Esophagus squamous epithelium (tissue), 5 donors: Measurements from ENCODE around the gene IRF2. TPM values are rescaled to one million over a fixed set of nuclear protein-coding genes. Genes with fewer than 3 reads are reported as not detected.
"Not testable (repeated sequence)": the region's sequence is repeated elsewhere in the genome, so short reads cannot be mapped to it uniquely, and the experiment has no call there.

Experiments used
- DNase-seq: peaks from one replicate; lab custom pipeline; 2025; lab: John Stamatoyannopoulos, UW
- H3K27ac ChIP-seq, 4 donors: fragments of 200-600 bp; sonication (generic); one replicate each; pipeline ENCODE4 v1.5.1; 2016 to 2019; ENCODE audit warnings: mild to moderate bottlenecking in 1 of 4
- H3K27me3 ChIP-seq, 4 donors: fragments of 200-600 bp; sonication (generic); 1 replicate in 3 of 4; 2 replicates in 1 of 4; pipeline versions ENCODE4 v1.5.1 to v1.6.0; 2017 to 2021; ENCODE audit warnings: antibody characterized with exemption in 1 of 4
- H3K36me3 ChIP-seq, 3 donors: fragments of 200-600 bp; sonication (generic); one replicate each; pipeline ENCODE4 v1.5.1; 2016 to 2019
- H3K4me1 ChIP-seq, 3 donors: fragments of 200-600 bp; sonication (generic); one replicate each; pipeline ENCODE4 v1.5.1; 2017 to 2019
- H3K4me3 ChIP-seq, 4 donors: fragments of 200-600 bp; sonication (generic); 1 replicate in 3 of 4; 2 replicates in 1 of 4; pipeline ENCODE4 v1.5.1; 2016 to 2019; ENCODE audit warnings: mild to moderate bottlenecking in 2 of 4, moderate library complexity in 1 of 4
- H3K9me3 ChIP-seq, 3 donors: fragments of 200-600 bp; sonication (generic); one replicate each; pipeline ENCODE4 v1.5.1; 2016 to 2019
- CTCF ChIP-seq, 6 experiments: fragments of 450-650 bp in 4 of 6; fragments of 200-600 bp in 2 of 6; sonication (generic) in 2 of 6; IDR thresholded peaks; one replicate each; pipeline ENCODE4 v1.5.1; 2016 to 2019; ENCODE audit warnings: antibody characterized with exemption in 6 of 6, mild to moderate bottlenecking in 4 of 6, moderate library complexity in 4 of 6
- POLR2A ChIP-seq, 4 donors: fragments of 450-650 bp; IDR thresholded peaks; one replicate each; pipeline ENCODE4 v1.6.1; 2017; ENCODE audit warnings: antibody characterized with exemption in 4 of 4, mild to moderate bottlenecking in 4 of 4, moderate library complexity in 3 of 4
- WGBS, 2 donors: methylation state at CpG; one replicate each; pipeline ENCODE4 v1.1.5; 2018; 5-methylcytosine and 5-hydroxymethylcytosine counted together
- intact Hi-C: fragments of 100-400 bp; cut with DNase I; formaldehyde crosslinking; loops from one replicate; pipeline ENCODE4 v1.15.0; 2022
- total RNA-seq, 4 donors: library from RNA; depleted of rRNA; stranded (reverse); fragments of >200 nt; gene quantifications; one replicate each; pipeline ENCODE4 v1.1.0, GENCODE V29; 2016
- donor health status: DM: yes; HTN: yes; CAD: no.

Gene IRF2
- total RNA-seq, 4 donors from 2014 or later, result 16.6 to 30.2 (median 23.4) TPM

GRCh38 chr4:184376923-184377322 is 97.4 kb downstream of the IRF2 start:
- Histone ChIP-seq H3K9me3 (no peaks in the 10 kb centered on the region), H3K27me3 (no peaks in the 10 kb centered on the region), H3K36me3 (no peaks in the 10 kb centered on the region), H3K27ac (no peak overlapping the region), H3K4me1 (peaks cover under 1 to 16% (median 14%) of the 10 kb centered on the region in 3 donors), H3K4me3 (no peak overlapping the region)
- WGBS, 2 donors, result 91 to 95% methylated on average over 1 of the region's 1 CpG
- no peak for DNase-seq
- TF ChIP-seq POLR2A (IDR thresholded peaks at IDR 0.05) (no peak), CTCF (IDR thresholded peaks at IDR 0.05) (no peak)
- intact Hi-C loops, result no loop called here

- DNase-seq, result no peak
- Histone ChIP-seq H3K4me3 (no peak overlapping the region), H3K4me1 (peaks cover 0 to 16% (median 14%) of the 10 kb centered on the region in 3 donors), H3K36me3 (no peaks in the 10 kb centered on the region), H3K27ac (peak overlapping the region in 3 of 4 donors; percentile 5 to 29 (median 25)), H3K27me3 (no peaks in the 10 kb centered on the region), H3K9me3 (no peaks in the 10 kb centered on the region)
- 29 to 42% methylated on average over 1 of the region's 1 CpG for WGBS, 2 donors
- TF ChIP-seq POLR2A (IDR thresholded peaks at IDR 0.05) (no peak), CTCF (IDR thresholded peaks at IDR 0.05) (no peak)
- intact Hi-C loops, result no loop called here
Observed at GRCh38 chr4:184376126-184376838, 98.1 kb downstream of the IRF2 start.

- H3K9me3 ChIP-seq, H3K27me3 ChIP-seq, H3K36me3 ChIP-seq, intact Hi-C loops, DNase-seq, H3K4me3 ChIP-seq: not testable (repeated sequence)
- WGBS, 2 donors, result 66 to 80% methylated on average over 3 of the region's 3 CpGs
- Histone ChIP-seq H3K4me1 (peaks cover 0 to 16% (median 14%) of the 10 kb centered on the region in 3 donors), H3K27ac (peak overlapping the region in 2 of 4 donors; percentile 25 to 29)
Observed at GRCh38 chr4:184375623-184376022, 98.7 kb downstream of the IRF2 start.

GRCh38 chr4:184375027-184375426 is 99.3 kb downstream of the IRF2 start:
- Histone ChIP-seq H3K9me3 (no peaks in the 10 kb centered on the region), H3K36me3 (no peaks in the 10 kb centered on the region), H3K27ac (no peak overlapping the region), H3K4me1 (peaks cover 0 to 16% (median 14%) of the 10 kb centered on the region in 3 donors), H3K27me3 (no peaks in the 10 kb centered on the region), H3K4me3 (no peak overlapping the region)
- no peak for TF ChIP-seq CTCF (IDR thresholded peaks at IDR 0.05)
- no peak for TF ChIP-seq POLR2A (IDR thresholded peaks at IDR 0.05)
- WGBS, 2 donors, result 29 to 62% methylated on average over 1 of the region's 1 CpG
- DNase-seq, result no peak
- intact Hi-C loops, result no loop called here

GRCh38 chr4:184373886-184374405 is 100.4 kb downstream of the IRF2 start:
- intact Hi-C loops, result no loop called here
- WGBS, 2 donors, result 94 to 97% methylated on average over 2 of the region's 2 CpGs
- no peak for TF ChIP-seq CTCF (IDR thresholded peaks at IDR 0.05)
- H3K27ac ChIP-seq, result no peak overlapping the region
- no peaks in the 10 kb centered on the region for H3K9me3 ChIP-seq
- no peaks in the 10 kb centered on the region for H3K36me3 ChIP-seq
- DNase-seq, result no peak
- H3K27me3 ChIP-seq, result no peaks in the 10 kb centered on the region
- no peak overlapping the region for H3K4me3 ChIP-seq
- H3K4me1 ChIP-seq, result peaks cover 0 to 16% (median 14%) of the 10 kb centered on the region in 3 donors
